HG02623 (cell line): ENCODE measurements around the gene FPGS.

ENCODE experiments used
- ATAC-seq: cut with Tn5 transposase; IDR thresholded peaks from one replicate; pipeline ENCODE4 v1.9.1; 2021; ENCODE audit warnings: moderate library complexity; ENCODE audit not compliant: unreplicated experiment

FPGS gene

DNA sequence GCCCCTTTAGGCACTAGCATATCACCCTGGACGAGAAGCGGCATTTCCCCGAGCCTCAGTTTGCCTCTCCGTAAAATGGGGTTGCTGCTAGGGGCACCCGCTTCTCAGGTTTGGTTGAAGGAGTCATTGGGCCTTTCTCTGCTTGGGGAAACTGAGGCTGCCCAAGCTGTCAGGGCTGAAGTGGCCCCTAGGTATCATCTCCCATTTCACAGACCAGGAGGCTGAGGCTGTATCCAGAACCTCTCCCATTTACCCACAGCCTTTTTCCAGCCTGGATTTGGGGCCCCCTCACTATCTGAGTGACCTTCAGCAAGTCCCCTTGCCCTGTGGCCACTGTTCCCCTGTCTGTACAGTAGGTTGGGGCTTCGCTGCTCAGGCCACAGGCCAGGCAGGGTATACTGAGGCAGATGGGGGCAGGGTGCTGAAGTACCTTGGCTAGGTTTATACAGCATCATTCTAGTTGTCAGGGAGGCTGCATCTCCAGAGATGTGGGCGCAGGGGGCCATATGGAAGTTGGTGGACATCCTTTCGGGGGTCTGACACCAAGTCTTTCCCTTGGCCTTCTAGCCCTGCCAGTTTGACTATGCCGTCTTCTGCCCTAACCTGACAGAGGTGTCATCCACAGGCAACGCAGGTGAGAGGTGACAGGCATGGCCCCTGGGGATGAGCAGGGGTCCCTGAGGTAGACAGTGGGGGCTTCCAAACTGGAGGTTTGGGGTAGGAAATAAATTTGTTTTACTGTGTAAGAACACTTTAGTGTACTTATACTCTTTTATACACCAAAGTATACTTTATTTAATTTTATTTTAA is 7.9 kb downstream of the FPGS start:
- no peak for ATAC-seq

DNA sequence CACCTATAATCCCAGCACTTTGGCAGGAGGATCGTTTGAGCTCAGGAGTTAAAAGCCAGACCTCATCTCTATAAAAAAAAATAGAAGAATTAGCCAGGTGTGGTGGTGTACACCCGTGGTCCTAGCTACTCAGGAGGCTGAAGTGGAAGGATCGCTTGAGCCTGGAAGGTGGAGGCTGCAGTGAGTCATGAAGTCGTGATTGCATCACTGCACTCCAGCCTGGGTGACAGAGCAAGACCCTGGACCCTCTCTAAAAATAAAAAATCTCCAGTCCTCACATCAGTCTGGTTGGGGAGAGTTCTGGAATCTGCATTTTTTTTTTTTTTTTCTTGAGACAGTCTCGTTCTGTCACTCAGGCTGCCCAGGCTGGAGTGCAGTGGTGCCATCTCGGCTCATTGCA is 9.3 kb downstream of the FPGS start:
- ATAC-seq = no peak

DNA sequence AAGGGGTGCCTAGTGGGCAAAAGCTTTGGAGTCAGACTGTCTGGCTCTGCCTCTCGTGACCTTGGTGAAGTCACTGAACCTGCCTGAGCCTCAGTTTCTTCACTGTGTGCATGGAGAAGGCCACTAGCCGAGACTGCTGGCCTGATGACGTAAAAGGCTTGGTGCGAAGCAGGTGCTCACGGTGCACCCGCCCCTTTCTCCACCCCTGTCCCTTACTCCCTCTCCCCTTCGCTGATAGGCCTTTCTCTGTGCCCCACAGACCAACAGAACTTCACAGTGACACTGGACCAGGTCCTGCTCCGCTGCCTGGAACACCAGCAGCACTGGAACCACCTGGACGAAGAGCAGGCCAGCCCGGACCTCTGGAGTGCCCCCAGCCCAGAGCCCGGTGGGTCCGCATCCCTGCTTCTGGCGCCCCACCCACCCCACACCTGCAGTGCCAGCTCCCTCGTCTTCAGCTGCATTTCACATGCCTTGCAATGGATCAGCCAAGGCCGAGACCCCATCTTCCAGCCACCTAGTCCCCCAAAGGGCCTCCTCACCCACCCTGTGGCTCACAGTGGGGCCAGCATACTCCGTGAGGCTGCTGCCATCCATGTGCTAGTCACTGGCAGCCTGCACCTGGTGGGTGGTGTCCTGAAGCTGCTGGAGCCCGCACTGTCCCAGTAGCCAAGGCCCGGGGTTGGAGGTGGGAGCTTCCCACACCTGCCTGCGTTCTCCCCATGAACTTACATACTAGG is 10.4 kb downstream of the FPGS start:
- ATAC-seq = no peak

DNA sequence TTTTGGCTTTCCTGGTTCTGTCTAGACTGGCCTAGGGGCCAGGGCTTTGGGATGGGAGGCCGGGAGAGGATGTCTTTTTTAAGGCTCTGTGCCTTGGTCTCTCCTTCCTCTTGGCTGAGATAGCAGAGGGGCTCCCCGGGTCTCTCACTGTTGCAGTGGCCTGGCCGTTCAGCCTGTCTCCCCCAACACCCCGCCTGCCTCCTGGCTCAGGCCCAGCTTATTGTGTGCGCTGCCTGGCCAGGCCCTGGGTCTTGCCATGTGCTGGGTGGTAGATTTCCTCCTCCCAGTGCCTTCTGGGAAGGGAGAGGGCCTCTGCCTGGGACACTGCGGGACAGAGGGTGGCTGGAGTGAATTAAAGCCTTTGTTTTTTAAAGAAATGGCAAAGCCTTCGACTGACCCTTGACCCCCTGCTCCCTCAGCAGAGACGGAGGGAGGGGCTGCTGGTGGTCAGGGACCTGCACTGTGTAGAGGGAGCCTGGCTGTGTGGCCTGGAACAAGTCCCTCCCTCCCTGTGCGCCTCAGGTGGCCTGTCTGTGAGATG is 11.1 kb downstream of the FPGS start:
- ATAC-seq = no peak

DNA sequence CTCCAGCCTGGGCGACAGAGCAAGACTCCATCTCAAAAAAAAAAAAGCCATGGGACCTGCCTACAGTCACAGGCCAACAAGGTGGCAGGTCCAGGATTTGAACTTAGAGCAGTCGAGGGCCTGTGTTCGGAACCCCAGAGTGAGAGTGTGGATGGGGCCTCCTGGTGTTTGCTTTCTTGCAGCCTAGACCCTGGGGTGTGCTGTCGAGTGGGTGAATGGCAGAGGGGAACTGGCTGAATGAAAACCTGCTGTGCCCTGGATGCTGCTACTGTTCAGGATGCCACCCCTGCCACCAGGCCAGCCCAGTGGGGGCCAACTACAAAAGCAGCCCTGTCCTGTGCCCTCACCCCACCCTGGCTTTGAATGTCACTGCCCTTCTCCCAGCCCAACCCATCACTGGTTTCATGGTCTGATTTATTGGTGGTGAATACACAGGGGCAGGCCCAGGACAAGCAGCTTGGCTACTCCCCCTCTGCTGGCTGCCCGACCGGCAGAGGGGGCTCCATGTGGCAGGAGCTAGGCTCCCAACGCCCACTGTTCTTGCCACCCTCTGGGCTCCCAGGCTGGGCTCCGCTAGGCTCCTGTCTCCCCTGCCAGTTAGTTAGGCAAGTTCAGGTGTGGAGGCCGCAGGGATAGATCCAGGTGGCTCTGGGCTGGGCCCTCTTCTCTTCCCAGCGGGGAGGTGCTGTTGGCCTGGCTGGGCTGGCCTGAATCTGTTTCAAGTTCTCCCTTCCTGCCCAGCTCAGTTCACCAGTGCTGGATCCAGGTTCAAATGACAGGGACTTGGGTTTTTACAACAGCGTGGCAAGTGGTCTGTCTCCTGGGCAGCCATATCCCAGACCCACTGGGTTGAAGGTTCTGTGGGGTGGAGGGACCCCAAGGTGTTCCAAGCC is 12.2 kb downstream of the FPGS start:
- ATAC-seq = no peak

DNA sequence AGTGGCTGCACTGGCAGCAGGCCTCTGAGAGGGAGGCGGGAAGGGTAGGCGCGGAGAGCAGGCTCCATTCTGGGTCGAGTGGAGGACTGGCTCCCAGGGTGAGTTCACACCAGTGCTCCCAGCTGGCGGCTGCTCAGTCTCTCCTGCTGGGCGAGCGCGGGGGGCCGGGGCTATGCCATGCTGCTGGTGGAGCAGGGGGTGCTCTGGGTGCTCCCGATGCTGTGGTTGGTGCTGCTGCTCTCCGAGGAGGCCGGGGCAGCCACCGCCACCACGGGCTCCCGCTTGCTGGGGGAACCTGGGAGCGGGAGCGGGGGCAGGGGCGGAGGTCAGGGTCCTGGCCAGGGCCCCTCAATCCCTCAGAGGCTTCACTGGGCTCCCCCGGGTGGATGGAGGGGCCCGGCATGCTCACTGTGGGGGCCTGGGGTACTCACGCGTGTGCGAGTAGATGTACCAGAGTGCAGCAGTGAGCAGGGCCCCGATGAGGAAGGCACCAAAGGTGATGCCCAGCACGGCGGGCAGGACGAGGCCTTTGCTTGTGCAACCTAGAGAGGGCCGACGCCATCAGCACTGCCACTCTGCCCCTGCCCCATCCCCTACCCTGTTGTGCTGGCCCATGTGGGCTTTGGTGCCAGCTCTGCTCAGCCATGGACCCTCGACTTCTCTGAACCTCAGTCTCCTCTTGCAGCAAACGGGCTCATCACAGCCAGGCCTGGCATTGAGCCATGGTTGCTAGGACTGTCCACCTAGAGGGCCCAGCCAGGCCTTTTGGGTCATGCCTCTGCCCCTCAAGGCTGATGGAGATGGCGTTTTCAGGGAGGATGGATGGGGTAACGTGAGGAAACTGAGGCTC is 13.1 kb downstream of the FPGS start:
- no peak for ATAC-seq

DNA sequence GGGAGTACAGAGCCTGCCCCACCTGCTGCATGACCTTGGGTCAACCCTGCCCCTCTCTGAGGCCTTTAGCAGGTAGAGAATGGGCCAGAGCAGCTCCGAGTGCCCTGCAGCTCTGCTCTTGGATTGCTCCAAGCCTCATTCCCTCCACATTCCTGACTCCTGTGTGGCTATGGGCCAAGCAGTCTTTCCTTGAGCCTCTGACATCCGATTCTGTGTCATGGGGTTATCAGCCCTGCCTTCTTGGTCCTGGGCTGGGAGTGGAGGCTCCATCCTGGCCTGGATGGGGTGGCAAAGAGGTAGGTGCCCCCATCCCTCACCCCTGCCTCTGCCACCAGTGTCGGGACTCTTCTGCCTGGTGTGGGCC is 13.7 kb downstream of the FPGS start:
- ATAC-seq = no peak

DNA sequence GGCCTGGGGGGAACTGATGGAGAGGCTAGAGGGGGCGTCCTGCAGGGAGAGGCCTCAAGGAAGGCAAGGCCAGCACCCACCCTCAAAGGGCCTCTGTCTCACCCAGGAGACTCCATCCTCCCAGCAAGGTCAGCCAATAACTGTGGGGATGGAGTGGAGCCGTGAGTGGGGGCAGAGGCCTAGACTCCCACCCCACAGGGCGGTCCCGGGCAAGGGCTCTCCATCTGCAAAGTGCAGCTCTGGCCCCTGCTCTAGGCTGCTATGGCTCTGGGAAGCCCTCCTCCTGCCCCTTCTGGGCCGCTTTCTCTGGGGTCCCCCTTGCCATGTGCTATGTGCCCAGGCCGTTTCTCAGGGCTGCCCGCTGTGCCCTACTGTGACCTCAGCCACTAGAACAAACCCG is 14.0 kb downstream of the FPGS start:
- ATAC-seq = no peak

DNA sequence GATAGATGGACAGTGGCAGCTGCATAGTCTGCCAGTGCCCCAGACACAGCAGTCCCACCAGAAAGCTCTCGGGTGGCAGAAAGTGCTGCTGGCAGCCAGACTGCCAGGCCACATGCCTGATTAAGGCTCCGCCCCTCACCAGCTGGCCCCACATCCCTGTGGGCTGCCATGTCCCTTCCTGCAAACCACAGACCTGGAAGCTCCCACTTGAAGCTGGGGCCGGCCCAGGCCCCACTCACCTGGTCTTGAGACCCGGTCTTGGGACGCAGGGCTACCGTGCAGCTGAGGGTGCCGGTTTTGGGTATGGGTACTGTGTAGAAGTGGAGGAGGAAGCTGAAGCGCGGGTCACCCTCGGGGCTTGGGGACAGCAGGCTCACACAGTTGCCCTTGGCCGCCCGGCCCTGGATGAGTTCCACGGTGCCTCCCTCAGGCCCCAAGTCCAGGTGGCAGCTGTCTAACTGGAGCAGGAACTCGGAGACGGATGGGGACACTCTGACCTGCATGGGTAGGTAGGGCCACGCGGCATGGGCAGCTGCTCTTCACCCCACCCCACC is 15.3 kb downstream of the FPGS start:
- ATAC-seq = no peak

DNA sequence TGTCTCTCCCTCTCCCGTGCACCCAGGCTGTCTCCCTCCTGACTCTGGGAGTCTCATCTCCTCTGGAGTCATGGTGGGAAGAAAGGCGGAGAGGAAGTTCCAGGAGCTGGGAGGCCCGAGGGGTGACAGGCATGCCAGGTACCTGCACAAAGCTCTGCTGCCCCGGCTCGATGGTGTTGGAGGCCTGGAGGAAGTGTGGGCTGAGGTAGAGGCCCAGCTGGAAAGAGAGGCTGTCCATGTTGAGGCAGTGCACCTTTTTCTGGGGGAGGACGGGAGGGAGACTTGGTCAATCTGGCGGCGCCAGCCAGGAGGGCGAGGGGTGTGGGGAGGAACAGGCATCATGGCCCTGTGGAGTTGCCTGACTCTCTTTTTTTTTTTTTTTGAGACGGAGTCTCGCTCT is 15.9 kb downstream of the FPGS start:
- ATAC-seq = no peak

DNA sequence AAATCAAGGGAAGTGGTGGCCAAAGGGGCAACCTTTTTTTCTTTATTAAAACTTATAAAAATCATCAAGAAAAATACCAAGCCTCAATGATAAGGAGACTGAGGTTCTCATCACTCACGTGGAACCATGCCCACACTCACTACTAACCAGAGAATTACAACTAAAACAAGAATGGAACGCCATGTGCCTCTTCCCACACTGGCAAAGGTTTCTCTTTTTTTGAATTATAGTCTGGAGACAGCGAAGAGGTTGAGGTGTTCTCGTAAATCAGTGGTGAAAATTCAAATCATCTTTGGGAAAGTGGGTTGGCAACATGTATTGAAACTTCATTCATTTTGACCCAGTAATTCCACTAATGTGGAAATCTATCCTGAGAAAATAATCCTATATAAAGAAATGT is 19.4 kb downstream of the FPGS start:
- no peak for ATAC-seq

DNA sequence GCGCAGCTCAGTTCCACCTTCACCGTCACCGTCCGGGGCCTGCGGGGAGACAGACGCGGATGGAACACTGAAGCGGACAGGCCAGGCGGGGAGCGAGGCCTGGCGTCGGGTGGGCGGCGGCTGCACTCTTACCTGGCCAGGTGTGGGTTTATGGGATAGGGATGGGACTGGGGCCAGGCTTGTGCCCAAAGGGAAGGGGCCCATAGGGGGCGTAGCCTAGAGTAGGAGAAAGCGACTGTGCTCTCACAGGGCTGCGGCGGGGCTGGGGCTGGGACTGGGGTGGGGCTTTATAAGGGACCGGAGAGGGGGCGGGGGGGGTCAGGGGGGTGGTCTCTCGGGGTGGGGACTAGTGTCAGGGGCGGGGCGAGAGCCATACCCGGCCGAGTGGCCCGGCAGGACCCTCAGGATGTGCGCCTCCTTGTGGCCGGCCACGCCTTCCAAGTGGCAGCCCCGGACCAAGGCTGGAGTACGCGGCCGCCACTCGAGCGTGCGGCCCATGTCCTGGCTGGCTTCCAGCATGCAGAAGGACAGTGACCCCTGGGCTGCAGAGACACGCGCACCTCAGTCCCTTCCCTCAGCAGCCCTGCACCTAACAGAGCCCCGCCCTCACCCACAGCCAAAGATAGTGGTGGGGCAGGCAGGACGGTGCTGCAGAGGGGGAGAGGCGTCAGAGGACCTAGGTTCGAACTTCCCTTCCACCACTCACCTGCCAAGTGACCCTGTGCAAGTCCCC is 22.8 kb downstream of the FPGS start:
- no peak for ATAC-seq

DNA sequence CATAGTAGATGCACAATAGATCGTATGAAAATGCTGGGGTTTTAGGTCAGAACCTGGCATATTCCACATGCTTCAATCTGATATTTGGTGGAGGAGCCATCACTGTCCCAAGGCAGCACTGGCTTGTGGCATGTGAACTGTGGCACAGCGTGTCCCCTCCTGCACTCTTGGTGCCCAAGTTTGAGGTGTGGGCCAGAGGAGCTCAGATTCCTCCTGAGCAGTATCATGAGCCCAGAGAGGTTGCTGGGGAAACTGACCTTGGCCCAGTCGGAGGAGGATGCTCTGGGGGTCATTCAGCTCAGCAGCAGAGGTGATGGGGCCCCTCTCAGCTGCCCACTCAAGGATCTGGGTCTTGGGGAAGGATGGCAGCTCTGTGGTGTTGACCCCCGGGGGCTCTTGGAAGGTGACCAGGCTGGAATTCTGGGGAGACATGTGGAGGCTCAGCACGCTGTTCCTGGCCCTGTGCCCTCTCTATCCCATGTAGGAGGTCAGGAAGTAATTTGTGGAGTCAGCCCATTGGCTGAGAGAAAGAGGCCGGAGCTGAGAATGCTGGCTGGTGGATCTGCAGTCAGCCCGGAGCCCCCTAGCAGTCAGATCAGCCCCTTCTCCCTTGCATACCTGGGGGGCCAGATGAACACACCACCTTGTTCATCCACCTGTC is 23.7 kb downstream of the FPGS start:
- ATAC-seq = no peak

DNA sequence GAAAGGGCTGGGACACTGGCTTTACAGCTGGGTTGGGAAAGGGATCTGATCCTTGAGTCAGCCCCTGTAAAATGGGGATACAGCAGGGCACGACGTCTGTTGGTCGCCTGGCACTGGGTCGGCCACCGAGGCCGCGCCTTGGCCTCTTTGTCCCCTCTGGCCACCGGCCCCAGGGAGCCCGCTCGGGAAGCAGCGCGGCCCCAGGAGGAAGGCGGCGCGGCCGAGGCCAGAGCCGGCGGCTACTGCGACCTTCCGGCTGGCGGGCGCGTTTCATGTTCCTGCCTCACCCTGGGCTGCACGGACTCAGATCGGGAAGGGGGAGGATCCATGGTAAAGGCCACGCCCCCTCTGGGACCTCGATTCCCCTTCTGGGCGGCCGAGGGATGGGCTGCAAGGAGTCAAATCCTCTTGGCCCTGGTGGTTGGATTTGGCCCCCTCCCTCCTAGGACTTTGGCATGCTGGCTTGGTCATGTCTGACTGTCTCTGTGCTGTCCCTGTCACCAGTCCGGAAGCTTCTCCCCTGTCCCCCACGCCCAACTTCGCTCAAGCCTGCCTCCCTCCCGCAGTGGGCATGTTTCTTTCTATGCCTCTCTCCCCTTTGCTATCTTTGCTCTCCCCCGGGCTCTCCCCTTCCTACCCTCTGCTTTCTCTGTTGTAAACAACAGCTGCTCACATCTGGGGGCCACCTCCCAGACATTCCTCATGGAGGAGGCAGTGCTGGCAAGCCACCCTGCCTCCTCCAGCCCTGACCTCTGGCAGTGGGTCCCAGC is 25.8 kb downstream of the FPGS start:
- no peak for ATAC-seq

DNA sequence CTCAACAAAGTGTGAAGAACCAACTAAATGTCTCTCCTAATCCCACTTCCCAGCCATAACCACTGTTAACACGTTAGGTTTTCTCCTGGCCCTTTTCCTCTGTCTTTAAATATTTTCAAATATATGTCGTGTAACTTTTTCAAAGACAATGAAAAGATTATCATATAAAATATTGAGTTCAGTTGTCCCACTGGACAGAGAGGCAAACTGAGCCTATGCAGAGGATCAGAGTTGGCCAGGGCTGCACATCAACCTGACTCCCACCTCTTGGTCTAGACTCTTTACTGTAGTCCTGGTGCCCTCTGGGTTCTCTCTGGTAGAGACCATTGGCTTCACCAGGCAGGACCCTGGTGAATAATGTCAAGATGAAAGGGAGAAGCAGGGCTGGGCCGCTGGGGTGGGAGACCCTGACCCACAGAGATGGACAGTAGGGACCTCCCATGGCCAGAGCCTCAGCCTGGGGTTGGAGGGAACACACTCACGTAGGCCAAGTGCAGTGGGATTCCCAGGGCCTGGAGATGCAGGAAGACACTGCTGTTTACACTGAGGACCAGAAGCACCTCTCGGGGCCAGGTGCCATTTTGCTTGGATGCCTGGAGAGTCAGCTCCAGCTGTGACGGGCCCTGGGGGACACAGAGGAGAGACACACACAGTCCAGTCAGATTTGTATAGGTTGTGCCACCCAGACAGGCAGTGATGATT is 26.7 kb downstream of the FPGS start:
- ATAC-seq = no peak

DNA sequence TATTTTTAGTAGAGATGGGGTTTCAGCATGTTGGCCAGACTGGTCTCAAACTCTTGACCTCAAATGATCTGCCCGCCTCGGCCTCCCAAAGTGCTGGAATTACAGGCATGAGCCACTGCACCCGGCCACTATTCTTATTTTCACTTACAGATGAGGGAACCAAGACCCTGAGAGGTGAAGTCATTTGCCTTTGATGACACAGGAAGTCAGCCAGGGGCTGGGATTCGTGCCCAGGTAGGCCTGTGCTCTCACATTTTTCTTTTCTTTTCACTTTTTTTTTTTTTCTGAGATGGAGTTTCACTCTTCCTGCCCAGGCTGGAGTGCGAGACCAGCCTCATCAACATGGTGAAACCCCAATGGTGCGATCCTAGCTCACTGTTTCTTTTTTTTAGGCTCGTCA is 29.6 kb downstream of the FPGS start:
- ATAC-seq = no peak

DNA sequence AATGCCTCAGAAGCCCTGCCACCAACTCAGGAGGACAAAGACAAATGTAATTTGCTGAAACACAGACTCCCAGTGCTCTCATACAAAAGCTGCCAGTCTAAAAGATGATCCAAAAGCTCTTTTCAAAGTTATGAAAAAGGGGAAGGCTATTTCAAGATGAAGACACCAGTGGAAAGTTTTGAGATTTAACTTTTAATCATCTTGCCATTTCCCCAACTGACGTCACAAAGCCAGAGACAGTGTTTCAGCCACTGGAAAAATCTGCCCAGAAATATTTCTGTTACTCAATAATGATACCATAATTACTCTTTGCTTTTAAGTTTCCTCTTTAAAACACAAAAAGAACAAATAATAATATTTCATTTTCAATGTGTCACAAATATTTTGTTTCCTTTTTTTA is 30.9 kb downstream of the FPGS start:
- no peak for ATAC-seq
